Measurements from ENCODE around the gene ADGRG4.
"Not testable (repeated sequence)": the region's sequence is repeated elsewhere in the genome, so short reads cannot be mapped to it uniquely, and the experiment has no call there.

Gene ADGRG4, protein sequence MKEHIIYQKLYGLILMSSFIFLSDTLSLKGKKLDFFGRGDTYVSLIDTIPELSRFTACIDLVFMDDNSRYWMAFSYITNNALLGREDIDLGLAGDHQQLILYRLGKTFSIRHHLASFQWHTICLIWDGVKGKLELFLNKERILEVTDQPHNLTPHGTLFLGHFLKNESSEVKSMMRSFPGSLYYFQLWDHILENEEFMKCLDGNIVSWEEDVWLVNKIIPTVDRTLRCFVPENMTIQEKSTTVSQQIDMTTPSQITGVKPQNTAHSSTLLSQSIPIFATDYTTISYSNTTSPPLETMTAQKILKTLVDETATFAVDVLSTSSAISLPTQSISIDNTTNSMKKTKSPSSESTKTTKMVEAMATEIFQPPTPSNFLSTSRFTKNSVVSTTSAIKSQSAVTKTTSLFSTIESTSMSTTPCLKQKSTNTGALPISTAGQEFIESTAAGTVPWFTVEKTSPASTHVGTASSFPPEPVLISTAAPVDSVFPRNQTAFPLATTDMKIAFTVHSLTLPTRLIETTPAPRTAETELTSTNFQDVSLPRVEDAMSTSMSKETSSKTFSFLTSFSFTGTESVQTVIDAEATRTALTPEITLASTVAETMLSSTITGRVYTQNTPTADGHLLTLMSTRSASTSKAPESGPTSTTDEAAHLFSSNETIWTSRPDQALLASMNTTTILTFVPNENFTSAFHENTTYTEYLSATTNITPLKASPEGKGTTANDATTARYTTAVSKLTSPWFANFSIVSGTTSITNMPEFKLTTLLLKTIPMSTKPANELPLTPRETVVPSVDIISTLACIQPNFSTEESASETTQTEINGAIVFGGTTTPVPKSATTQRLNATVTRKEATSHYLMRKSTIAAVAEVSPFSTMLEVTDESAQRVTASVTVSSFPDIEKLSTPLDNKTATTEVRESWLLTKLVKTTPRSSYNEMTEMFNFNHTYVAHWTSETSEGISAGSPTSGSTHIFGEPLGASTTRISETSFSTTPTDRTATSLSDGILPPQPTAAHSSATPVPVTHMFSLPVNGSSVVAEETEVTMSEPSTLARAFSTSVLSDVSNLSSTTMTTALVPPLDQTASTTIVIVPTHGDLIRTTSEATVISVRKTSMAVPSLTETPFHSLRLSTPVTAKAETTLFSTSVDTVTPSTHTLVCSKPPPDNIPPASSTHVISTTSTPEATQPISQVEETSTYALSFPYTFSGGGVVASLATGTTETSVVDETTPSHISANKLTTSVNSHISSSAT (N-terminal part only)

DNA sequence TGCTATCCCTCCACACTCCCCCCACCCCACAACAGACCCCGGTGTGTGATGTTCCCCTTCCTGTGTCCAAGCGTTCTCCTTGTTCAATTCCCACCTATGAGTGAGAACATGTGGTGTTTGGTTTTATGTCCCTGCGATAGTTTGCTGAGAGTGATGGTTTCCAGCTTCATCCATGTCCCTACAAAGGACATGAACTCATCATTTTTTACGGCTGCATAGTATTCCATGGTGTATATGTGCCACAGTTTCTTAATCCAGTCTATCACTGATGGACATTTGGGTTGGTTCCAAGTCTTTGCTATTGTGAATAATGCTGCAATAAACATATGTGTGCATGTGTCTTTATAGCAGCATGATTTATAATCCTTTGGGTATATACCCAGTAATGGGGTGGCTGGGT is at the start of gene ADGRG4:
Gene ADGRG4 (plus strand): TSS at position 243 of the 400 bp plus-strand sequence. CDS start 7,815 bp downstream, outside the sequence.
- not testable (repeated sequence) for DNase-seq (ENCODE audit: insufficient read length, low spot score); FAIRE-seq

DNA sequence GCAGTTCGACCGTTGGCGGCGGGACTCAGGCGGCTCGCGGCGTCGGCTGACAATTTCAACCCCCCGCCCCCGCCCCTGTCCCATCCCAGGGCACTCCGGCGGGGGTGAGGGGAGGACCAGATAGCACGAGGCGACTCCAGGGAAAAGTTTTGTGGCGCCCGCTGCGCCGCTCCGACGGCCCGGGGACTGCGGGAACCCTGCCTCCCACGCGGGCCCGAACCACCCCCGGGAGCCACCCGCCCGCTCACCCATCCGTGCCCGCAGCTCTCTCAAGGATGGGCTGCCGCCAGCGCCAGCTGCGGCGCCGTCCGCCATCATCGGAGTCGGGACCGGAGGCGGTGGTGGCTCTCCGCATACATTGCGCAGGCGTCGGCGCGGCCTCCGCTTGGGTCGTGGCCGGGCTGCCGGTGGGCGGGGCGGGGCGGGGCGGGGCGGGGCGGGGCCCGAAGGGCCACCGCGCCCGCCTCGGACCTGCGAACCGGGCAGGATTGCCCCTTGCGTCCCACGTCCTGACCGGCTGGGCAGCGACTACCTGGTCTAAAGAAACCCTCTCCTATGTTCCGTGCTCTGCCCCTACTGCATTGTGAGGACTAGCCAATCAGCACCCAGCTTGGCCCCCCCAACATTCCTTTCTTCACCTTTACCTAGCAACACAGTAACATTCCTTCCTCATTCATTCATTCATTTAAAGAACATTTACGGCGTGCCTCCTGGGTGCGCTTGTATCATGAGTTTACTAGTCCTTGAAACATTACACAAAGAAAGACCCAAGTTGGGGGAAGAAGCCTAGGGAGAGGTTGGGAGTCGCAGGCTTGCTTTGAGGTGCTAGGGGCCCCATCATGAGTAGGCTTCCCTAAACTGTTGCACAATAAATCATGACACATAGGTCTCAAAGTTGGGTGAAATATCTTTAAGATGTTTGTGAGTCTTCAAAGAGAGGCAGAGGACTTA is 49.4 kb upstream of the ADGRG4 start, which contains the start of gene MAP7D3:
Gene MAP7D3 (minus strand): TSS at position 360 of the 951 bp plus-strand sequence. CDS start 42 bp downstream, at position 318.
- TF ChIP-seq POLR2A (IDR thresholded peaks at IDR 0.05; ENCODE audit: low read depth, low read length) = peak; percentile 77
- no peak for FAIRE-seq
- DNase-seq (ENCODE audit: insufficient read length, low spot score) = peak; percentile 68

DNA sequence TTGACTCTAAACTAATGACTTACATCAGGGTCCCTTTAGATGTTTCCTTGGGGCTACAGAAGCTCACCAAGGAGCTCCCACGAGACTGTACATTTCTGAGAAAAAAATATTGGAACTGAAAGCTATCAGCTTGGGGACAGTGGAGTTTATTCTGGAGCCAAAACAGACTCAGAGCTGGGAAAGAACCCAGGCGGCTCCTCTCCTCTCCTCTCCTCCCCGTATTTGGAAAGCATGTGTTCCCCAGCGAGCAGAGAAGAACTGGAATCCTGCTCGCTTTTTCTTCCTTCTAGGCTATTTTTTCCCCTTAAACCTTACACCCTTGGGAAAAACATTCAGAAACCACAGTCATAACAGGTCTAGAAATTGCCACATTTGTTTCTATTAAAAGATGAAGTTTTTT is 45.2 kb upstream of the ADGRG4 start:
- DNase-seq (ENCODE audit: insufficient read length, low spot score) (no peak), FAIRE-seq (no peak)
- no peak for TF ChIP-seq POLR2A (IDR thresholded peaks at IDR 0.05; ENCODE audit: low read depth, low read length)

DNA sequence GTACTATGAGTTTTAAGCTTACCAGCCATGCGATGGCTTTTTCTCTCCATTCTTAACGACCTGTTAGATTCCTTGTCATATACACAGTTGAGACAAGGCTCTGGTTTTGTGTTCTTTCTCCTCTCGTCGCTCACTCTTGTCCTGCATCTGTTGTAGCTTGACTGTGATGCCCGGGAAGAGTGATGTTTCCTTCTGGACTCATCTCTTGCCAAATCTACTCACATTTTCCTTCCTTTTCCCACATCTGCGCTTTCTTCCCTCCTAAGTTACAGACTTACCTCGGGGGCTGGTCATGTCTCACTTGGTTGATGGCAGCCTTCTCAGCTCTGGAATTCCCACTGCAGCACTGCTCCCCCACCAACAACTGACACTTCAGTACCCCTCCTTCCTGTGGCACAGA is 44.7 kb upstream of the ADGRG4 start:
- DNase-seq (ENCODE audit: insufficient read length, low spot score) = no peak
- FAIRE-seq = no peak
- no peak for TF ChIP-seq POLR2A (IDR thresholded peaks at IDR 0.05; ENCODE audit: low read depth, low read length)

DNA sequence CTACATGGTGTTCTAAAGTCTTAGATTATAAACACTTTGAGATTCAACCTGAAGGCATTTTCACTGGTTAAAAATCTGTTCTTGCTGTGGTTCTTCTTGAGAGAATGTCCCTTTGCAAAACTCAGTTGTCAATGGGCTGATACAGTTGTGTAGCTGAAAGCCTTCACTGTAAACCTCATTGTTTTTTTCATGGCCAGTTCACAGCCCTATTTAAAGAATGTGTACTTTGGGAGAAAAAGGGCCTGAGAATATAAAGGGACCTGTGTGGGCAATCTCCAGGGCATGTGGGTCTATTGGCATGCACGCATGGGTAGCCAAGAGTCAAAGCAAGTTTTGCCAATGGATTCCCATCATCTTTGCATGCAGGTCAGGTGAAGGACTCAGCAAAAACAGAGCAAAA is 41.8 kb upstream of the ADGRG4 start:
- no peak for TF ChIP-seq POLR2A (IDR thresholded peaks at IDR 0.05; ENCODE audit: low read depth, low read length)
- FAIRE-seq (no peak), DNase-seq (ENCODE audit: insufficient read length, low spot score) (no peak)

DNA sequence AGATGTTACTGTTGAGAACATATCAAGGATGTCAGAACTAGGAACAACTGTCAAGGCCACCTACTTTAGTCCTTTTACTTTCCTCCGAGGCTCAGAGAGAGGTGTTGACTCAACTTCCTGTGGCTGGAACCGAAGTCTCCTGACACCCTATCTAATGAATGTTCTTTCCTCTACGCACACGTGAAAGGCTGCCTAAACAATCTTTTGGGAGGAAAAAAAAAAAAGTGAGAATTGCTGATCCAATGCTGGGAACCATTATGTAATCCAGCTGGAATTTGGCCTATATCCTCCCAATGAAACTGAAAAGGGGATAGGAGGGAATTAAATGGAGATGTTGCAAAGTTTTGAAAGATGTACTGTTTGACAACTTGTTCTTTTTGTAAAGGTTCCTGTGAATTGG is 41.2 kb upstream of the ADGRG4 start:
- FAIRE-seq (peak; percentile 78), DNase-seq (ENCODE audit: insufficient read length, low spot score) (peak; percentile 6)
- no peak for TF ChIP-seq POLR2A (IDR thresholded peaks at IDR 0.05; ENCODE audit: low read depth, low read length)

DNA sequence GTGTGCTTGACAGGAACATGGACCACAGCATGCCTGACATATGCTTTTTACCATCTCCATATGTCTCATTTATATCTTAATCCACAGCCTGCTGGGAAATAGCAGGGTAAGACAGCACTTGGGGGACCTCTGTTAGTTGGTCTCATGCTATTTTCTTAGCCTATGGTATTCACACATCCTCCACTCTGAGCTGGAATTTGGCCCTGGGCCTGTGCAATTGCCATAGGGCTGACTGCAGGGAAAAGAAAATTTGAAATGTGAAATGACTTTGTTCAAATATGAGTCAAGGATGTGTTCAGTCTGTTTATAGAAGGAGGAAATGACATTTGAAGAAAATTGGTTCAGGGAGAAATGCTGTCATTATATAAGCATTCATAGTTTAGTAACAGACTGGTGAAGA is 40.0 kb upstream of the ADGRG4 start:
- peak; percentile 79 for FAIRE-seq
- DNase-seq (ENCODE audit: insufficient read length, low spot score) = no peak
- TF ChIP-seq POLR2A (IDR thresholded peaks at IDR 0.05; ENCODE audit: low read depth, low read length) = no peak

DNA sequence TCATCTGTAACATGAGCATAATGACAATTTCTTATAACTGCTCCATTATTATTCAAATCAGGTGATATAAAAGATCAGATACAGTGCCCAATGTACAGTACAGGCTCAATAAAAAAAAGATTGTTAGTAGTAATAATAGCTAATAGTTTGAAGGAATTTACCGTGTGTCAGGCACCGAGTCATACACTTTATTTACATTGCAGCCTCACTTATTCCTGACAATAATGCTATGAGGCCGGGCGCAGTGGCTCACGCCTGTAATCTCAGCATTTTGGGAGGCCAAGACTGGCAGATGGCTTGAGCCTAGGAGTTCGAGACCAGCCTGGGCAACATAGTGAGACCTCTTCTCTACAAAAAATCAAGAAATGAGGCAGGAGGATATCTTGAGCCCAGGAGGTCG is 39.4 kb upstream of the ADGRG4 start:
- DNase-seq (ENCODE audit: insufficient read length, low spot score) = no peak
- no peak for TF ChIP-seq POLR2A (IDR thresholded peaks at IDR 0.05; ENCODE audit: low read depth, low read length)
- no peak for FAIRE-seq

DNA sequence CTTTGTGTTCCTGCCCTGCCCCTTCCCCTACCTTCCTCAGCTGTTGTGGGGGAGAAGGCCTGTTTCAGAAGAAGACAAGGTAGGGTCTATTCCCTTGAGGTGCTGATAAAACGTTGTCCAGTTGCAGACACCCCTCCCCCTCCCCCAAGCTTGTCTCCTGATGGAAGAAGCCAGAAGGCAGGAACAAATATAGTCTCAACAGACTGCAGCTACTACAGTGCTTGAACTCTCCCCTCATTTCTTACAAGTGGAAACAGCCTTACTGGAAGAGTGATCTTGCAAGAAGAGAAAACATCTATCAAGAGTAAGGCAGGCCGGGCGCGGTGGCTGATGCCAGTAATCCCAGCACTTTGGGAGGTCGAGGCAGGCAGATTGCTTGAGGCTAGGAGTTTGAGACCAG is 38.5 kb upstream of the ADGRG4 start:
- DNase-seq (ENCODE audit: insufficient read length, low spot score) (no peak), FAIRE-seq (no peak)
- no peak for TF ChIP-seq POLR2A (IDR thresholded peaks at IDR 0.05; ENCODE audit: low read depth, low read length)

DNA sequence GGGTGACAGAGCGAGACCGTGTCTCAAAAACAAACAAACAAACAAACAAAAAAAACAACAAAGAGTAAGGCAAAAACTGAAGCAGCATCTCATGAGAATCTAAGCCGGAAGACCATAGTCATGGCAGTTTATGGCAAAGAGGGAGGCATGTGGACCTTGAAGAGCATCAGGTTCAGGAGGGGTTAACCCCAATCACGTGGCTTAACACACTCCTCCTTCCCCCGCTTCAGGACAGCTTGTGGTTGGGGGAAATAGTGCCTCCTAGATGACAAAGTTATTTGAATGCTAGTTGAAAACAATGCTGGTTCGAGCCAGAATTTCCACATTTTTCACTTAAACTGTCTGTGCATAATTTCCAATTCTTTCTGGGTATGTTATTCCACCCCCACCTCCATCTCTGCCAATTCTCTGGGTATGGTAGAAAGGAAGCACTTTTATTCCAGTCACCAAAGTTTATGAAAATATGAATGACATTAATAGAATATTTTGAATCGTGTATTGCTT is 37.9 kb upstream of the ADGRG4 start:
- DNase-seq (ENCODE audit: insufficient read length, low spot score) (no peak), FAIRE-seq (no peak)
- no peak for TF ChIP-seq POLR2A (IDR thresholded peaks at IDR 0.05; ENCODE audit: low read depth, low read length)

DNA sequence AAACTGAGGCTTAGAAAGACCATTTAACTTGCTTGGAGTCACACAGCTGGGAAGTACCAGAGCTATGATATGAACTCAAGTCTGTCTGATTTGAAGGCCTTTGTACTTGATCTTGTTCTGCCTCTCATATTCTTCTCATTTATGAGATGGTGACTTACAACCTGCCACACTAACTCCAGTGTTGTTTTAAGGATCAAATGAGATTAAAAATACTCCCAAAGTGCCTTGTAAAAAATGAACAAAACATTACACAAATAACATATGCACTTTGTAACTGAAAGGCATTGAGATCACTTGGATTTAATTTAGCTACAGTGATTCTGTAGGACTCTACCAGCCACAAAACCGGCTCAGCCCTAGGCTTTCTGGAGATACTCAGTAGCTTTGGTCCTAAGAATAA is 33.9 kb upstream of the ADGRG4 start:
- TF ChIP-seq POLR2A (IDR thresholded peaks at IDR 0.05; ENCODE audit: low read depth, low read length) = no peak
- DNase-seq (ENCODE audit: insufficient read length, low spot score) (no peak), FAIRE-seq (no peak)

Measured in H54 (cell line).